K562 (cell line): Measurements from ENCODE around the gene AQP6. TPM values are rescaled to one million over a fixed set of nuclear protein-coding genes. Genes with fewer than 3 reads are reported as not detected.

ENCODE experiments used
- CBX5 ChIP-seq: IDR thresholded peaks from 2 replicates; pipeline ENCODE4 v1.6.1; 2014; ENCODE audit warnings: low read depth, borderline replicate concordance
- FOSL1 ChIP-seq: fragments of 200-800 bp; sonication (Bioruptor generic); conservative IDR thresholded peaks from 2 replicates; pipeline ENCODE4 v1.6.1; 2016; ENCODE audit warnings: missing genetic modification characterization, missing compliant biosample characterization
- FUS ChIP-seq: fragments of 200-400 bp; formaldehyde crosslinking; optimal IDR thresholded peaks from 2 replicates; pipeline ENCODE3; 2017; ENCODE audit warnings: low read depth, low read length
- KAT7 ChIP-seq: sonication (generic); formaldehyde crosslinking; IDR thresholded peaks from 2 replicates; pipeline ENCODE4 v1.8.0; 2022; ENCODE audit warnings: missing genetic modification reagents, mild to moderate bottlenecking, borderline replicate concordance
- MEIS2 ChIP-seq: fragments of 450-650 bp; IDR thresholded peaks from 2 replicates; pipeline ENCODE4 v1.6.1; 2014; ENCODE audit warnings: mild to moderate bottlenecking; ENCODE audit not compliant: partially characterized antibody
- TARDBP ChIP-seq: fragments of 450-650 bp; IDR thresholded peaks from 2 replicates; pipeline ENCODE4 v1.6.1; 2016
- TRIM28 ChIP-seq: fragments of 450-650 bp; IDR thresholded peaks from 2 replicates; pipeline ENCODE4 v1.6.1; 2017
- ZC3H11A ChIP-seq: IDR thresholded peaks from 2 replicates; pipeline ENCODE4 v1.6.1; 2012; ENCODE audit warnings: low read depth, low read length, improper control_type of control experiment
- ZNF232 ChIP-seq: sonication (generic); formaldehyde crosslinking; IDR thresholded peaks from 2 replicates; pipeline ENCODE4 v1.8.0; 2022; ENCODE audit warnings: mild to moderate bottlenecking, missing genetic modification reagents
- ZNF778 ChIP-seq: fragments of 450-650 bp; formaldehyde crosslinking; IDR thresholded peaks from 2 replicates; pipeline ENCODE4 v1.4.0; 2020; ENCODE audit warnings: mild to moderate bottlenecking, moderate library complexity
- polyA plus RNA-seq, 8 experiments: library from polyadenylated mRNA; depleted of rRNA in 4 of 8; stranded (reverse) in 5 of 8; unstranded in 3 of 8; fragments of >200 nt; fragmentation: Nextera tagmentation in 2 of 8; fragmentation: Illumina TruSeq in 1 of 8; extraction: Ambion mirVana in 2 of 8; extraction: Trizol in 1 of 8; gene quantifications; 2 replicates each; pipeline versions ENCODE4 v1.2.1 to v1.2.3, GENCODE V29; 2011 to 2014; ENCODE audit warnings: inconsistent platforms in 1 of 8, missing spikeins in 1 of 8
- total RNA-seq, 7 experiments: library from RNA; depleted of rRNA in 6 of 7; stranded (reverse); fragments of >200 nt in 6 of 7; fragmentation: Illumina TruSeq in 2 of 7; extraction: Trizol in 2 of 7; gene quantifications; 2 replicates each; pipeline versions ENCODE4 v1.2.1 to v1.2.3, GENCODE V29; 2011 to 2021; ENCODE audit warnings: low replicate concordance in 1 of 7
- TF ChIP-seq, protein P1 (sequence below): fragments of 250-450 bp; sonication (Bioruptor Pico); IDR thresholded peaks from 2 replicates; pipeline ENCODE4 v1.5.0; 2021; ENCODE audit warnings: mild to moderate bottlenecking, moderate library complexity
- TF ChIP-seq, protein P2 (sequence below): sonication (generic); formaldehyde crosslinking; IDR thresholded peaks from 2 replicates; pipeline ENCODE4 v1.9.0; 2022; ENCODE audit warnings: mild to moderate bottlenecking, missing genetic modification reagents
- TF ChIP-seq, protein P3 (sequence below): fragments of 450-650 bp; formaldehyde crosslinking; IDR thresholded peaks from 2 replicates; pipeline ENCODE4 v1.4.0; 2020; ENCODE audit warnings: mild to moderate bottlenecking
- TF ChIP-seq, protein P4 (sequence below): fragments of 250-450 bp; sonication (Bioruptor Pico); IDR thresholded peaks from 2 replicates; pipeline ENCODE4 v1.9.0; 2021; ENCODE audit warnings: mild to moderate bottlenecking
- TF ChIP-seq, protein P5 (sequence below): fragments of 250-450 bp; sonication (Bioruptor Pico); IDR thresholded peaks from 2 replicates; pipeline ENCODE4 v1.5.0; 2020; ENCODE audit warnings: mild to moderate bottlenecking

The AQP6 gene
- total and polyA plus RNA-seq, 9 of the 15 experiments (the other 6 are each of a cell fraction or from before 2014, with no cell fraction given) = 0.05 to 0.12 TPM; not detected in 7

DNA sequence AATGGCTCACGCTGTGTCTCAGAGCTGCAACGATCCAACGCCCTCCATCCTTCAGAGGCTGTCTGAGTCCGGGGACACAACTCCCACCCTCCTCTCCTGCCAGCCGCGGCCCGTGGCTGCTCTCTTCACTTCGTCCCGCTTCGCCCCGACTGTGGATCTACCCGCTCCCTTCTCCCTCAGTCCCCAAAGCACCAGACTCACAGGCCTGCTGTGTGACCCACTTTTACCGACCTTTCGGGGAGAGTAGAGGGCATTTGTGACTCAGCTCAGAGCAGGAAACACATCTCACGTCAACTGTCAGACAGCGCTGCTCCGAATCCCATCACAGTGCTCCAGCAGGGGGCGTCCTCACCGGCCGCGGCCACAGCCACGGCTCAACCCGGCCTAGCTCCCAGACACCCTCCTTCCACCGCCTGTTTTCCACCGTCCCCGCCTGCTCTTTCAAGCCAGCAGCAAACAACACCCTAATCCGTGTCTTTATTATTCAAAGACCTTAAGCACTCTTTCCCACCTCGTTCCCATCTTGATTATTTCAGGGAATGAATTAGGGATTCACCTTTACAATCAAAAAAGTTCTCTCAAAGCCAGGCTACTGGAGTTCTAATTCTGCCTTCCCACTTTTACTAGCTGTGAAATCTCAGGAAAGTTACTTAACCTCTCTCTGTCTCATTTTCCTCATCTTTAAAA lies 27.2 kb upstream of the AQP6 start (continued):
- TF ChIP-seq, protein P1, sequence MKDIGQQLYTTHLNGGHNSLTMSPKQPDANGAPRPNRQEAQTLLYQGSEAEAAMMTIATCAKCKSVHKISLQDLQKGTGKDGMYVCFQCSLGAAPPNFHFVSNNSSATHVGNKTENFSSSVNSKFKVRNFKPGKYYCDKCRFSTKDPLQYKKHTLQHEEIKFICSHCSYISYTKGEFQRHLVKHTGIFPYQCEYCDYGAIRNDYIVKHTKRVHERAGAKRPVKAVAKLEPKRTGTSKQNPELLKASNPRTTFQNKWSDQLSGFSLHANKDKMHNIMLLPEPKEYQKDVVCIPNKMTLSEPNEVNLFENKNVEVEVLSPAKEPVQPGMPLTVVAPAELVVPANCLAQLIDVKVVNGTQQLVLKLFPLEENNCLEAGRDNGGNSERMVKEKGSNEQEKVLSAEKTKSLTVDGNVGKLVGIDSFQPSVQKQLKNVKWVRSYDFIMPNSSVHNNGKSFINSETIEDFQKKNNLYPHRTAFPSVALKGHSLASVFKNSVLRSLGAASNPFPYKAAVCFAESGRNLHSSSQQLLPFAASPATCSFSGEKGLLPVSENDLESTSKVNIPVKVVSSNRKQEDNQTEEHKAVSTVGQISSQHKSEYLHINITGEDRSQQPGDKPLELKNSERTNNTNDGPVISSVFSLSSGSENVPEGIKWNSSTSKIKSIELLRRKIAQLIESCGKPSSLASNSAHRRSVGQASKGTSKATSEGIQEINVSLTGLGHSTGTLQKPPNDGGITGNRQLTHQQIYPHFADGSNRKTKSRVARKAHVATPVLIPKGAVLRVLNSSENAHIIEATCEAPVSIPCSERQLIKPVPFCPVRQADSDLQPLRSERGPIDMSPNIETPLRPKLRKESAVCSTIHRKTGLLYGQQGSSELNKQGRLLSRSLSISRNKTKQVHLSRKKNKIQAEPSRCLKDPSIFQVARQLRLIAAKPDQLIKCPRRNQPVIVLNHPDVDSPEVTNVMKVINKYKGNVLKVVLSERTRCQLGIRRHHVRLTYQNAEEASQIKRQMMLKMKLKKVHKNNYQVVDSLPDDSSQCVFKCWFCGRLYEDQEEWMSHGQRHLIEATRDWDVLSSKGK (CRISPR knock-in tag) = no peak
- TF ChIP-seq FOSL1 (tag) (peak; percentile 78), TRIM28 (no peak), ZNF232 (no peak), FUS (no peak), ZNF778 (CRISPR knock-in tag) (no peak), ZC3H11A (no peak), MEIS2 (peak; percentile 89), CBX5 (0 out of 2 replicates have a peak, but pooled peaks have one; percentile 24), TARDBP (no peak; the same call in 1 of the 2 replicates), KAT7 (CRISPR knock-in tag) (no peak)
- TF ChIP-seq, protein P2, sequence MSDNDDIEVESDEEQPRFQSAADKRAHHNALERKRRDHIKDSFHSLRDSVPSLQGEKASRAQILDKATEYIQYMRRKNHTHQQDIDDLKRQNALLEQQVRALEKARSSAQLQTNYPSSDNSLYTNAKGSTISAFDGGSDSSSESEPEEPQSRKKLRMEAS (CRISPR knock-in tag) = peak; percentile 54
- TF ChIP-seq, protein P3, sequence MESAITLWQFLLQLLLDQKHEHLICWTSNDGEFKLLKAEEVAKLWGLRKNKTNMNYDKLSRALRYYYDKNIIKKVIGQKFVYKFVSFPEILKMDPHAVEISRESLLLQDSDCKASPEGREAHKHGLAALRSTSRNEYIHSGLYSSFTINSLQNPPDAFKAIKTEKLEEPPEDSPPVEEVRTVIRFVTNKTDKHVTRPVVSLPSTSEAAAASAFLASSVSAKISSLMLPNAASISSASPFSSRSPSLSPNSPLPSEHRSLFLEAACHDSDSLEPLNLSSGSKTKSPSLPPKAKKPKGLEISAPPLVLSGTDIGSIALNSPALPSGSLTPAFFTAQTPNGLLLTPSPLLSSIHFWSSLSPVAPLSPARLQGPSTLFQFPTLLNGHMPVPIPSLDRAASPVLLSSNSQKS (CRISPR knock-in tag) = no peak
- TF ChIP-seq, protein P4, sequence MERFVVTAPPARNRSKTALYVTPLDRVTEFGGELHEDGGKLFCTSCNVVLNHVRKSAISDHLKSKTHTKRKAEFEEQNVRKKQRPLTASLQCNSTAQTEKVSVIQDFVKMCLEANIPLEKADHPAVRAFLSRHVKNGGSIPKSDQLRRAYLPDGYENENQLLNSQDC (CRISPR knock-in tag) = no peak
- TF ChIP-seq, protein P5, sequence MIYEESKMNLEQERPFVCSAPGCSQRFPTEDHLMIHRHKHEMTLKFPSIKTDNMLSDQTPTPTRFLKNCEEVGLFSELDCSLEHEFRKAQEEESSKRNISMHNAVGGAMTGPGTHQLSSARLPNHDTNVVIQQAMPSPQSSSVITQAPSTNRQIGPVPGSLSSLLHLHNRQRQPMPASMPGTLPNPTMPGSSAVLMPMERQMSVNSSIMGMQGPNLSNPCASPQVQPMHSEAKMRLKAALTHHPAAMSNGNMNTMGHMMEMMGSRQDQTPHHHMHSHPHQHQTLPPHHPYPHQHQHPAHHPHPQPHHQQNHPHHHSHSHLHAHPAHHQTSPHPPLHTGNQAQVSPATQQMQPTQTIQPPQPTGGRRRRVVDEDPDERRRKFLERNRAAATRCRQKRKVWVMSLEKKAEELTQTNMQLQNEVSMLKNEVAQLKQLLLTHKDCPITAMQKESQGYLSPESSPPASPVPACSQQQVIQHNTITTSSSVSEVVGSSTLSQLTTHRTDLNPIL (CRISPR knock-in tag) = no peak
